SK-N-SH treated with all-trans-retinoic acid at 6 μM for 48 hours (cell line): ENCODE data around the gene BCAS2.

ENCODE experiments used
- CSDC2 ChIP-seq: fragments of 250-450 bp; sonication (Bioruptor Pico); IDR thresholded peaks from 2 replicates; pipeline ENCODE4 v1.5.0; 2020; ENCODE audit warnings: mild to moderate bottlenecking, moderate library complexity
- GLIS3 ChIP-seq: fragments of 250-450 bp; sonication (Bioruptor Pico); IDR thresholded peaks from 2 replicates; pipeline ENCODE4 v1.5.0; 2020; ENCODE audit warnings: mild to moderate bottlenecking, moderate library complexity
- ZC3H10 ChIP-seq: fragments of 250-450 bp; sonication (Bioruptor Pico); IDR thresholded peaks from 2 replicates; pipeline ENCODE4 v1.5.1; 2021; ENCODE audit warnings: mild to moderate bottlenecking, moderate library complexity
- ZNF565 ChIP-seq: fragments of 450-650 bp; formaldehyde crosslinking; conservative IDR thresholded peaks from 2 replicates; pipeline ENCODE4 v1.5.0; 2020; ENCODE audit warnings: low read depth, mild to moderate bottlenecking, moderate library complexity
- TF ChIP-seq, protein P1 (sequence below): fragments of 250-450 bp; sonication (Bioruptor Pico); IDR thresholded peaks from 2 replicates; pipeline ENCODE4 v1.8.0; 2020; ENCODE audit warnings: mild to moderate bottlenecking, moderate library complexity, borderline replicate concordance
- TF ChIP-seq, protein P2 (sequence below): fragments of 250-450 bp; sonication (Bioruptor Pico); IDR thresholded peaks from 2 replicates; pipeline ENCODE4 v1.5.0; 2020; ENCODE audit warnings: mild to moderate bottlenecking, moderate library complexity

GRCh38 chr1:114594046-114594445, 12.6 kb upstream of the BCAS2 start:
- no peak for TF ChIP-seq ZNF565 (CRISPR knock-in tag)
- TF ChIP-seq, protein P1, sequence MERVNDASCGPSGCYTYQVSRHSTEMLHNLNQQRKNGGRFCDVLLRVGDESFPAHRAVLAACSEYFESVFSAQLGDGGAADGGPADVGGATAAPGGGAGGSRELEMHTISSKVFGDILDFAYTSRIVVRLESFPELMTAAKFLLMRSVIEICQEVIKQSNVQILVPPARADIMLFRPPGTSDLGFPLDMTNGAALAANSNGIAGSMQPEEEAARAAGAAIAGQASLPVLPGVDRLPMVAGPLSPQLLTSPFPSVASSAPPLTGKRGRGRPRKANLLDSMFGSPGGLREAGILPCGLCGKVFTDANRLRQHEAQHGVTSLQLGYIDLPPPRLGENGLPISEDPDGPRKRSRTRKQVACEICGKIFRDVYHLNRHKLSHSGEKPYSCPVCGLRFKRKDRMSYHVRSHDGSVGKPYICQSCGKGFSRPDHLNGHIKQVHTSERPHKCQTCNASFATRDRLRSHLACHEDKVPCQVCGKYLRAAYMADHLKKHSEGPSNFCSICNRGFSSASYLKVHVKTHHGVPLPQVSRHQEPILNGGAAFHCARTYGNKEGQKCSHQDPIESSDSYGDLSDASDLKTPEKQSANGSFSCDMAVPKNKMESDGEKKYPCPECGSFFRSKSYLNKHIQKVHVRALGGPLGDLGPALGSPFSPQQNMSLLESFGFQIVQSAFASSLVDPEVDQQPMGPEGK (CRISPR knock-in tag), result no peak
- no peak for TF ChIP-seq CSDC2 (CRISPR knock-in tag)
- TF ChIP-seq, protein P2, sequence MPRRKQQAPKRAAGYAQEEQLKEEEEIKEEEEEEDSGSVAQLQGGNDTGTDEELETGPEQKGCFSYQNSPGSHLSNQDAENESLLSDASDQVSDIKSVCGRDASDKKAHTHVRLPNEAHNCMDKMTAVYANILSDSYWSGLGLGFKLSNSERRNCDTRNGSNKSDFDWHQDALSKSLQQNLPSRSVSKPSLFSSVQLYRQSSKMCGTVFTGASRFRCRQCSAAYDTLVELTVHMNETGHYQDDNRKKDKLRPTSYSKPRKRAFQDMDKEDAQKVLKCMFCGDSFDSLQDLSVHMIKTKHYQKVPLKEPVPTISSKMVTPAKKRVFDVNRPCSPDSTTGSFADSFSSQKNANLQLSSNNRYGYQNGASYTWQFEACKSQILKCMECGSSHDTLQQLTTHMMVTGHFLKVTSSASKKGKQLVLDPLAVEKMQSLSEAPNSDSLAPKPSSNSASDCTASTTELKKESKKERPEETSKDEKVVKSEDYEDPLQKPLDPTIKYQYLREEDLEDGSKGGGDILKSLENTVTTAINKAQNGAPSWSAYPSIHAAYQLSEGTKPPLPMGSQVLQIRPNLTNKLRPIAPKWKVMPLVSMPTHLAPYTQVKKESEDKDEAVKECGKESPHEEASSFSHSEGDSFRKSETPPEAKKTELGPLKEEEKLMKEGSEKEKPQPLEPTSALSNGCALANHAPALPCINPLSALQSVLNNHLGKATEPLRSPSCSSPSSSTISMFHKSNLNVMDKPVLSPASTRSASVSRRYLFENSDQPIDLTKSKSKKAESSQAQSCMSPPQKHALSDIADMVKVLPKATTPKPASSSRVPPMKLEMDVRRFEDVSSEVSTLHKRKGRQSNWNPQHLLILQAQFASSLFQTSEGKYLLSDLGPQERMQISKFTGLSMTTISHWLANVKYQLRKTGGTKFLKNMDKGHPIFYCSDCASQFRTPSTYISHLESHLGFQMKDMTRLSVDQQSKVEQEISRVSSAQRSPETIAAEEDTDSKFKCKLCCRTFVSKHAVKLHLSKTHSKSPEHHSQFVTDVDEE (CRISPR knock-in tag), result no peak
- no peak for TF ChIP-seq ZC3H10 (CRISPR knock-in tag)
- no peak for TF ChIP-seq GLIS3 (CRISPR knock-in tag)
